SK-N-SH treated with all-trans-retinoic acid at 6 μM for 48 hours (cell line): ENCODE data around the gene CNIH4.

ENCODE experiments used
- ATAC-seq: fragments of 200-7000 bp; cut with Tn5 transposase; 3 replicates; pipeline ENCODE4 v1.9.1; 2020; ENCODE audit warnings: mild to moderate bottlenecking, moderate library complexity
- ARNTL ChIP-seq: fragments of 450-650 bp; formaldehyde crosslinking; IDR thresholded peaks from 2 replicates; pipeline ENCODE4 v1.5.0; 2020; ENCODE audit warnings: low read depth, mild to moderate bottlenecking, moderate library complexity, borderline replicate concordance
- BACH2 ChIP-seq: fragments of 250-450 bp; sonication (Bioruptor Pico); IDR thresholded peaks from 2 replicates; pipeline ENCODE4 v1.9.0; 2021; ENCODE audit warnings: mild to moderate bottlenecking, borderline replicate concordance
- CSDC2 ChIP-seq: fragments of 250-450 bp; sonication (Bioruptor Pico); IDR thresholded peaks from 2 replicates; pipeline ENCODE4 v1.5.0; 2020; ENCODE audit warnings: mild to moderate bottlenecking, moderate library complexity
- ESRRG ChIP-seq: fragments of 250-450 bp; sonication (Bioruptor Pico); IDR thresholded peaks from 2 replicates; pipeline ENCODE4 v1.6.1; 2021; ENCODE audit warnings: mild to moderate bottlenecking
- GLIS3 ChIP-seq: fragments of 250-450 bp; sonication (Bioruptor Pico); IDR thresholded peaks from 2 replicates; pipeline ENCODE4 v1.5.0; 2020; ENCODE audit warnings: mild to moderate bottlenecking, moderate library complexity
- ISL1 ChIP-seq: fragments of 250-450 bp; sonication (Bioruptor Pico); IDR thresholded peaks from 2 replicates; pipeline ENCODE4 v2.1.2; 2022; ENCODE audit warnings: mild to moderate bottlenecking, moderate library complexity
- OSR1 ChIP-seq: fragments of 250-450 bp; sonication (Bioruptor Pico); IDR thresholded peaks from 2 replicates; pipeline ENCODE4 v1.8.0; 2022; ENCODE audit warnings: moderate library complexity, mild to moderate bottlenecking, inconsistent platforms
- PATZ1 ChIP-seq: fragments of 250-450 bp; sonication (Bioruptor Pico); IDR thresholded peaks from 2 replicates; pipeline ENCODE4 v1.8.0; 2020; ENCODE audit warnings: mild to moderate bottlenecking, moderate library complexity, borderline replicate concordance
- PPARA ChIP-seq: fragments of 250-450 bp; sonication (Bioruptor Pico); IDR thresholded peaks from 2 replicates; pipeline ENCODE4 v1.5.0; 2020; ENCODE audit warnings: mild to moderate bottlenecking, borderline replicate concordance
- RARB ChIP-seq: fragments of 250-450 bp; sonication (Bioruptor Pico); IDR thresholded peaks from 2 replicates; pipeline ENCODE4 v1.8.0; 2021; ENCODE audit warnings: mild to moderate bottlenecking, moderate library complexity
- TCF4 ChIP-seq: fragments of 250-450 bp; sonication (Bioruptor Pico); IDR thresholded peaks from 2 replicates; pipeline ENCODE4 v1.8.0; 2021; ENCODE audit warnings: mild to moderate bottlenecking, moderate library complexity, borderline replicate concordance
- TOX ChIP-seq: fragments of 250-450 bp; sonication (Bioruptor Pico); IDR thresholded peaks from 2 replicates; pipeline ENCODE4 v1.8.0; 2021; ENCODE audit warnings: mild to moderate bottlenecking, moderate library complexity, borderline replicate concordance
- TSHZ2 ChIP-seq: fragments of 250-450 bp; sonication (Bioruptor Pico); IDR thresholded peaks from 2 replicates; pipeline ENCODE4 v1.5.0; 2020; ENCODE audit warnings: mild to moderate bottlenecking, moderate library complexity
- ZC3H10 ChIP-seq: fragments of 250-450 bp; sonication (Bioruptor Pico); IDR thresholded peaks from 2 replicates; pipeline ENCODE4 v1.5.1; 2021; ENCODE audit warnings: mild to moderate bottlenecking, moderate library complexity
- ZFP3 ChIP-seq: fragments of 250-450 bp; sonication (Bioruptor Pico); IDR thresholded peaks from 2 replicates; pipeline ENCODE4 v1.5.0; 2020; ENCODE audit warnings: mild to moderate bottlenecking, moderate library complexity
- ZFP30 ChIP-seq: fragments of 450-650 bp; formaldehyde crosslinking; IDR thresholded peaks from 2 replicates; pipeline ENCODE4 v1.5.0; 2022; ENCODE audit warnings: mild to moderate bottlenecking, moderate library complexity
- ZNF565 ChIP-seq: fragments of 450-650 bp; formaldehyde crosslinking; conservative IDR thresholded peaks from 2 replicates; pipeline ENCODE4 v1.5.0; 2020; ENCODE audit warnings: low read depth, mild to moderate bottlenecking, moderate library complexity
- ZNF70 ChIP-seq: fragments of 450-650 bp; formaldehyde crosslinking; IDR thresholded peaks from 2 replicates; pipeline ENCODE4 v1.5.0; 2020; ENCODE audit warnings: mild to moderate bottlenecking, moderate library complexity
- ZNF8 ChIP-seq: fragments of 450-650 bp; formaldehyde crosslinking; IDR thresholded peaks from 2 replicates; pipeline ENCODE4 v1.5.0; 2020; ENCODE audit warnings: mild to moderate bottlenecking, moderate library complexity
- TF ChIP-seq, protein P1 (sequence below): fragments of 250-450 bp; sonication (Bioruptor Pico); IDR thresholded peaks from 2 replicates; pipeline ENCODE4 v1.8.0; 2021; ENCODE audit warnings: low read depth, mild to moderate bottlenecking, moderate library complexity, borderline replicate concordance

Gene CNIH4

DNA sequence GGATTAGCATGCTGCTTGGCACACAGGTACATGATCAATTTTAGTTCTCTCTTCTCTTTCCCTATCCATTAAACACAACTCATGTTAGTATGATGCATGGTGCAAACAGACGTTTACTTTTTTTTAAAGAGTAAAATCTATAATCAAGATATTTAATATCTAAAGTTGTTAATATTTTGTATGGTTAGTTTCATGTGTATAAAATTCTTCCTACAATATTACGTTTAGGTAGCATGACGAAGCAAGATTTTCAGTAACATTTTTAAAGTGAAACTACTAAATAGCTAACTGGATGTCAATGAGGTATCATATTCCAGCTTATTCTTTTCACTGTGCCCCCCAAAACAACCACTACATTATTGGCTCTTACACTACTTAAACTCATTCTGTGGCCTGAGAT, 36.6 kb downstream of the CNIH4 start:
- ATAC-seq: no peak
- TF ChIP-seq ZFP30 (no peak), RARB (no peak)

GRCh38 chr1:224399887-224400286, 43.2 kb downstream of the CNIH4 start:
- TF ChIP-seq ARNTL (CRISPR knock-in tag) (no peak), ZNF70 (CRISPR knock-in tag) (no peak), TSHZ2 (CRISPR knock-in tag) (no peak), PATZ1 (CRISPR knock-in tag) (no peak), CSDC2 (CRISPR knock-in tag) (no peak), ZNF8 (CRISPR knock-in tag) (no peak), PPARA (CRISPR knock-in tag) (no peak), ESRRG (CRISPR knock-in tag) (no peak), ZC3H10 (CRISPR knock-in tag) (no peak)
- no peak for ATAC-seq

- TF ChIP-seq ZFP3 (CRISPR knock-in tag) (no peak), PPARA (CRISPR knock-in tag) (no peak), CSDC2 (CRISPR knock-in tag) (no peak), ZC3H10 (CRISPR knock-in tag) (no peak), TOX (no peak), ISL1 (CRISPR knock-in tag) (no peak), PATZ1 (CRISPR knock-in tag) (no peak), ARNTL (CRISPR knock-in tag) (no peak), OSR1 (no peak), ESRRG (CRISPR knock-in tag) (no peak)
- TF ChIP-seq, protein P1, sequence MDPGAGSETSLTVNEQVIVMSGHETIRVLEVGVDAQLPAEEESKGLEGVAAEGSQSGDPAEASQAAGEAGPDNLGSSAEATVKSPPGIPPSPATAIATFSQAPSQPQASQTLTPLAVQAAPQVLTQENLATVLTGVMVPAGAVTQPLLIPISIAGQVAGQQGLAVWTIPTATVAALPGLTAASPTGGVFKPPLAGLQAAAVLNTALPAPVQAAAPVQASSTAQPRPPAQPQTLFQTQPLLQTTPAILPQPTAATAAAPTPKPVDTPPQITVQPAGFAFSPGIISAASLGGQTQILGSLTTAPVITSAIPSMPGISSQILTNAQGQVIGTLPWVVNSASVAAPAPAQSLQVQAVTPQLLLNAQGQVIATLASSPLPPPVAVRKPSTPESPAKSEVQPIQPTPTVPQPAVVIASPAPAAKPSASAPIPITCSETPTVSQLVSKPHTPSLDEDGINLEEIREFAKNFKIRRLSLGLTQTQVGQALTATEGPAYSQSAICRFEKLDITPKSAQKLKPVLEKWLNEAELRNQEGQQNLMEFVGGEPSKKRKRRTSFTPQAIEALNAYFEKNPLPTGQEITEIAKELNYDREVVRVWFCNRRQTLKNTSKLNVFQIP (CRISPR knock-in tag): no peak
- TF ChIP-seq, all 23 proteins: peak for 0
- ATAC-seq: no peak
Observed at GRCh38 chr1:224402472-224403036, 45.9 kb downstream of the CNIH4 start.

- ATAC-seq: no peak
- TF ChIP-seq ZNF70 (CRISPR knock-in tag) (no peak), TSHZ2 (CRISPR knock-in tag) (no peak), ZC3H10 (CRISPR knock-in tag) (no peak), BACH2 (CRISPR knock-in tag) (no peak), ZNF565 (no peak), ARNTL (CRISPR knock-in tag) (no peak), ISL1 (CRISPR knock-in tag) (no peak), ZNF8 (CRISPR knock-in tag) (no peak), TCF4 (no peak), GLIS3 (CRISPR knock-in tag) (no peak)
- TF ChIP-seq, protein P1 (CRISPR knock-in tag): no peak
Observed at GRCh38 chr1:224404916-224405603, 48.4 kb downstream of the CNIH4 start.
